HEK293T (cell line): ENCODE measurements around the gene AGPS.
A peak's percentile ranks its signal among the peaks of the same experiment; 100 is the strongest.

Source experiments
- CTCF ChIA-PET: fragments of 350-600 bp; formaldehyde crosslinking; extraction: SDS; loops from one replicate; lab custom pipeline; 2021; ENCODE audit warnings: antibody characterized with exemption, inconsistent platforms; lab: Yijun Ruan, JAX
- POLR2A ChIA-PET: fragments of 350-600 bp; formaldehyde crosslinking; extraction: SDS; loops from one replicate; lab custom pipeline; 2020; ENCODE audit warnings: antibody characterized with exemption, inconsistent platforms; lab: Yijun Ruan, JAX
- DNase-seq: peaks from one replicate; pipeline ENCODE4 v3.0.0; 2012; ENCODE audit warnings: mixed read lengths; ENCODE audit errors: extremely low spot score
- ARNT ChIP-seq: fragments of 450-650 bp; IDR thresholded peaks from 2 replicates; pipeline ENCODE4 v1.6.1; 2017; ENCODE audit warnings: mild to moderate bottlenecking
- BHLHE40 ChIP-seq: fragments of 450-650 bp; IDR thresholded peaks from 2 replicates; pipeline ENCODE4 v1.6.1; 2016; ENCODE audit warnings: mild to moderate bottlenecking, moderate library complexity, borderline replicate concordance
- CTBP1 ChIP-seq: fragments of 450-650 bp; IDR thresholded peaks from 2 replicates; pipeline ENCODE4 v1.6.1; 2016; ENCODE audit warnings: borderline replicate concordance
- ELF4 ChIP-seq: fragments of 450-650 bp; IDR thresholded peaks from 2 replicates; pipeline ENCODE4 v1.6.1; 2017; ENCODE audit warnings: antibody characterized with exemption
- FOXA1 ChIP-seq: fragments of 450-650 bp; IDR thresholded peaks from 2 replicates; pipeline ENCODE4 v1.6.1; 2016; ENCODE audit warnings: mild to moderate bottlenecking
- FOXK2 ChIP-seq: fragments of 450-650 bp; IDR thresholded peaks from 2 replicates; pipeline ENCODE4 v1.6.1; 2016; ENCODE audit warnings: mild to moderate bottlenecking
- FOXM1 ChIP-seq: fragments of 450-650 bp; IDR thresholded peaks from 2 replicates; pipeline ENCODE4 v1.6.1; 2017; ENCODE audit warnings: mild to moderate bottlenecking, borderline replicate concordance
- HDGF ChIP-seq: fragments of 450-650 bp; IDR thresholded peaks from 2 replicates; pipeline ENCODE4 v1.6.1; 2017; ENCODE audit warnings: antibody characterized with exemption, borderline replicate concordance
- L3MBTL2 ChIP-seq: fragments of 450-650 bp; conservative IDR thresholded peaks from 2 replicates; pipeline ENCODE4 v1.6.1; 2016; ENCODE audit warnings: mild to moderate bottlenecking
- LEF1 ChIP-seq: fragments of 450-650 bp; IDR thresholded peaks from 2 replicates; pipeline ENCODE4 v1.6.1; 2017; ENCODE audit warnings: mild to moderate bottlenecking, borderline replicate concordance
- NFRKB ChIP-seq: fragments of 450-650 bp; IDR thresholded peaks from 2 replicates; pipeline ENCODE4 v1.6.1; 2016; ENCODE audit warnings: mild to moderate bottlenecking, moderate library complexity
- PKNOX1 ChIP-seq: fragments of 450-650 bp; IDR thresholded peaks from 2 replicates; pipeline ENCODE4 v1.6.1; 2016
- SP1 ChIP-seq: fragments of 450-650 bp; IDR thresholded peaks from 2 replicates; pipeline ENCODE4 v1.6.1; 2017
- SUZ12 ChIP-seq: fragments of 450-650 bp; IDR thresholded peaks from 2 replicates; pipeline ENCODE4 v1.6.1; 2016; ENCODE audit warnings: mild to moderate bottlenecking
- TARDBP ChIP-seq: fragments of 450-650 bp; IDR thresholded peaks from 2 replicates; pipeline ENCODE4 v1.6.1; 2016
- ZNF384 ChIP-seq: fragments of 450-650 bp; IDR thresholded peaks from 2 replicates; pipeline ENCODE4 v1.6.1; 2016

The AGPS gene

GRCh38 chr2:177559638-177560037, 167.1 kb downstream of the AGPS start:
- DNase-seq: no peak
- POLR2A ChIA-PET: no interaction called here
- CTCF ChIA-PET: no interaction called here
- TF ChIP-seq ELF4 (no peak), NFRKB (no peak), BHLHE40 (no peak), ARNT (no peak), FOXM1 (no peak), SP1 (no peak), TARDBP (no peak)

DNA sequence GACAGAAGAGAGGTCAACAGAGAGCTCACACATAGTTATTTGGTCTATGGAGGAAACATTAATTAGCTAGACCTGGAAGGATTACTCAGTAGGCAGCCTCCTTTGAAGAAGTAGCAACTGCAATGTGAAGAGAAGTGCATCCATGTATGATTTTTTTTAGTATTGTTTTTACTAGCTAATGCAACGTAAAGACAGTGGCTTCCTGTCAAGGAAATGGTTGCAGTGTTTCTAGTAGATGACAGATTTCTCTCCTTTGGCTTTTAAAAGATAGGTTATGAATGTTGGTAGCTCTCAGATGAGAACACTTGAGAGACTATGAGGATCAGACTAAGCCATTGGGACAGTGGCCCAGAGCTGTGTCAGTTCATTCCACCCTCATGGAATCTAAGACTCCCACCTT, 175.8 kb downstream of the AGPS start:
- no peak for TF ChIP-seq SP1
- TF ChIP-seq ELF4: no peak
- TF ChIP-seq BHLHE40: no peak
- no peak for TF ChIP-seq NFRKB
- no peak for TF ChIP-seq PKNOX1
- TF ChIP-seq SUZ12: no peak
- TF ChIP-seq HDGF: no peak
- no peak for TF ChIP-seq CTBP1
- ChIA-PET POLR2A (interaction anchor here (1.5 kb wide), 1 partner anchor 13 kb away, joined by 7 read pairs; no protein-coding TSS in a partner anchor), CTCF (no interaction called here)
- DNase-seq: no peak

DNA sequence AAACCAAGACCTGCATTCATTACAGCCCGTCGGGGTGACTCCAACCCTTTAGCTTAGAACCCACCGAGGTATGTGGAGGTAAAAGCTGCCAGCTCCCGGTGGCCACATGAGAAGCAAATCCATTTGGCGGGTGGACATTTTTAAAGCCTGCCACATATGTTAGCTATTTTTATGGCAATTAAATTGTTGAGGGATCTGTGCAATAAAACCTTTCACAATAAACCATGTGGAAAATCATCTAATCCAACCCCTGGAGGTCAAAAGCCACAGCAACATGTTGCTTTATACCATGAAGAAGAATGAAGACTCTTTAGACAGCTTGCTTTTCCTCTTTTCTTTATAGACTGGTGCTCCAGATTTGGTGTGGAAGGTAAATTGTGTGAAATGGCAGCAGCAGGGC, 176.3 kb downstream of the AGPS start:
- CTCF ChIA-PET: no interaction called here
- no peak for DNase-seq
- POLR2A ChIA-PET: interaction anchor here (1.5 kb wide), 1 partner anchor 13 kb away, joined by 7 read pairs; no protein-coding TSS in a partner anchor

DNA sequence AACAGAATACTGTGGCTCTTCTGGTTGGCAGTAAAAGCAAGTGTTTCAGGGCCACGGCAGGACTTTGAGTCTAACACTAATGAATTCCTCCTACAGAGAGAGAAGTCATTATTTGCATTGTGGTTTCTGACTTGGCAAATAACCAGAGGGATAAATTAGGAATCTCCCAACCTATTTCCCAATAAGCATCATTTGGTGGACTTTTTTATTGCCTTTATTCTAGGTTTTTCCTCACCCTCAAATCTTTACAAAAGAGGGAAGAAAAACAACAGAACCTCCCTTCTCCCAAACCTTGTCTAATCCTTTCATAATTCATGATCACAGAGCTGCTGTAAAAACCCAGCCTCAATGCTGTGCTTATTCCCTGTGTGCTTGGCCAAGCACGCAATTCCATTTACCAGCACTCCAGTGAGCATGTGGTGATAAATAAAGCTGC, 179.7 kb downstream of the AGPS start:
- TF ChIP-seq PKNOX1 (peak; percentile 42), ZNF384 (no peak), ARNT (0 out of 2 replicates have a peak, but pooled peaks have one; percentile 11)
- ChIA-PET CTCF (no interaction called here), POLR2A (no interaction called here)
- no peak for DNase-seq

More for the DNA sequence above, 176.3 kb downstream of the AGPS start:
- no peak for TF ChIP-seq CTBP1
- TF ChIP-seq PKNOX1: peak; percentile 54; the same call in 1 of the 2 replicates

DNA sequence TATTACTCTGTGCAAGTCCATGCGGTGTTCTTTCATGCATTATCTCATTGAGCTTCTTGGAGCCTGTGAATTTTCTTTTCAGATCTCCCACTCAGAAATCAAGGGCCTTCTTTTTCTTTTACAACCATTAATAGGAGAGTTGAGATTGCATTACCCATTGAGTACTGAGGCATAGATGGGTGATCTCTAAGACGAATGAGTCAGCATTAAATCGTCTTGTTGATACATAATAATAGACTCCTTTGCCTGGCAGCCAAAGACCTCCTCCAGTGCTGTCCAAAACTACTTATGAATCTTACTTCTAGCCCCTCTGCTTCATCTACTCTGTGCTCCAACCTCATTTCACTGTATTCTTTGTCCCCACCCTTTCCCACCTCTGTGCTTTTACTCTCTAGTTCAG, 180.5 kb downstream of the AGPS start:
- ChIA-PET POLR2A (no interaction called here), CTCF (interaction anchor here (0.6 kb wide), 1 partner anchor 88 kb away, joined by 3 read pairs; no protein-coding TSS in a partner anchor)
- DNase-seq: no peak
- no peak for TF ChIP-seq ARNT
- TF ChIP-seq FOXK2: no peak
- no peak for TF ChIP-seq BHLHE40
- no peak for TF ChIP-seq FOXM1
- no peak for TF ChIP-seq SUZ12
- no peak for TF ChIP-seq LEF1
- TF ChIP-seq CTBP1: no peak
- no peak for TF ChIP-seq PKNOX1
- TF ChIP-seq ELF4: no peak
- TF ChIP-seq HDGF: no peak
- no peak for TF ChIP-seq SP1
- TF ChIP-seq NFRKB: no peak
- no peak for TF ChIP-seq FOXA1
- no peak for TF ChIP-seq ZNF384
- TF ChIP-seq L3MBTL2: no peak
- TF ChIP-seq TARDBP: no peak

DNA sequence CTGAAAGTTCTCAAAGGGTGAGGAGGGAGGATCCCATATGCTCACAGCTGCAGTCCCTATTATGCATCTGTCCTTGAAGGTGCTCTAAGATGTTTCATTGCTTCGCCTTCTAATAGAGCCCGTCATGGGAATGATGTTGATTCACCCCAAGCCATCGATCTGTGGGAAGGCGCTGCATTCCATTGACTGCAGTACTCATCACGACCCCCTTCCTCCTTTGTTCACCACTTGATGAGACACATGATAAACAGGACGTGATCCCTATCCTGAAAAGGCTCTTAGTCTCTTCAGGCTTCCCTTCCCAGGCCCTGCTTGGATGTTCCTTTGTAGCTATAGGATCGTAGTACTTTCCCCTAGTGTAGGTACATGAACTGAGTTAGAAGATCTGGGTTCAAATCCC, 181.8 kb downstream of the AGPS start:
- ChIA-PET CTCF (no interaction called here), POLR2A (no interaction called here)
- TF ChIP-seq ZNF384 (no peak), FOXK2 (no peak), SP1 (no peak), ELF4 (no peak), HDGF (no peak)
- DNase-seq: no peak

GRCh38 chr2:177575358-177575757, 182.8 kb downstream of the AGPS start:
- POLR2A ChIA-PET: no interaction called here
- no peak for TF ChIP-seq CTBP1
- no peak for TF ChIP-seq SUZ12
- DNase-seq: no peak
- CTCF ChIA-PET: no interaction called here
